Brain microvascular endothelial cell (primary cell): ENCODE results near the gene PPM1E.

Source experiments
- DNase-seq: peaks from one replicate; pipeline ENCODE4 v3.0.0-alpha.2; 2020
- H3K27ac ChIP-seq: fragments of 250-450 bp; sonication (Bioruptor Pico); 2 replicates; pipeline ENCODE4 v1.5.1; 2020; ENCODE audit warnings: mild to moderate bottlenecking, moderate library complexity
- H3K27me3 ChIP-seq: fragments of 250-450 bp; sonication (Bioruptor Pico); replicated peaks from 2 replicates; pipeline ENCODE4 v1.5.1; 2020; ENCODE audit warnings: mild to moderate bottlenecking
- H3K36me3 ChIP-seq: fragments of 250-450 bp; sonication (Bioruptor Pico); replicated peaks from 2 replicates; pipeline ENCODE4 v1.5.1; 2020; ENCODE audit warnings: mild to moderate bottlenecking
- H3K4me3 ChIP-seq: 2 replicates; pipeline ENCODE4 v1.5.1; 2011; ENCODE audit warnings: low read depth, mild to moderate bottlenecking, control low read depth, low read length, moderate library complexity
- in situ Hi-C: cut with HindIII; loops from 2 replicates; pipeline ENCODE4 v1.10.0; 2017; ENCODE audit warnings: low sequenced_read_pairs, low pct_ligation_motif_present
- TF ChIP-seq, protein P1 (sequence below): IDR thresholded peaks from 2 replicates; pipeline ENCODE4 v1.5.1; 2011; ENCODE audit warnings: low read depth, mild to moderate bottlenecking, moderate library complexity, low read length, control low read depth, inconsistent platforms; ENCODE audit errors: missing control alignments

The PPM1E gene

DNA sequence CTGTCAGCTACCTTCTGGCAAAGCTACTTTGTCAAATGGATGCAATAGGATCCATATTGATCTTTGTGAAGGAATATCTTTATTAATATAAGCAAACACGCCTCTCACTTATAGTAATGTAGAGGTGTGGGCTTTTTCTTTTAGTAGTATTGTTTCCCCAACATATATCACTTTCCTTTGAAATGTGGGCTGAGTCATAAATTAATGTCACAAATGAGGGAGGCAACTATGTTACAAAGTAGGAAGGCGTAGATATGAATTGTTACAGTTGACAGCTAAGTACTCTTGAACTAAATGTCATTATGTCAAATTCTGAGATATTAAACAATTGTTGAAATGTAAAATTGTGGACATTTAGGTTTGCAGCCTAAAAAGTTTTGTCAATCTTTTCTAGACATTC is 2.6 kb upstream of the PPM1E start:
- in situ Hi-C loops, result no loop called here

DNA sequence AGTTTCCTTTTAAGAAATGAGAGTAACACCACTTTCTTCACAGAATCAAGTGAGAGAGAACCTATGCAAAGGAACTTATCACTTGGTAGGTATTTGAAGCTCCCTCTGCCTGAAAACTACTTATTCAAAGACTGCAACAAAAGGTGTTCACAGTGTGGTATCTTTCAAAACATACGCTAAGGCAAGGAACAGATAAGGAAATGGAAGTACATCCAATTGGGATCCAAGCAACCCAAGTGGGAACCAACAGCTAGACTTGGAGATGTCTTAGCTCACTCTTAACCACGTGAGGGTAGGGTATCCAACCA is 431 bp upstream of the PPM1E start:
- peak overlapping the region; percentile 71 for H3K4me3 ChIP-seq
- no peaks in the 10 kb centered on the region for H3K27me3 ChIP-seq
- no peaks in the 10 kb centered on the region for H3K36me3 ChIP-seq
- in situ Hi-C loops, result no loop called here
- no peak for DNase-seq
- TF ChIP-seq, protein P1, sequence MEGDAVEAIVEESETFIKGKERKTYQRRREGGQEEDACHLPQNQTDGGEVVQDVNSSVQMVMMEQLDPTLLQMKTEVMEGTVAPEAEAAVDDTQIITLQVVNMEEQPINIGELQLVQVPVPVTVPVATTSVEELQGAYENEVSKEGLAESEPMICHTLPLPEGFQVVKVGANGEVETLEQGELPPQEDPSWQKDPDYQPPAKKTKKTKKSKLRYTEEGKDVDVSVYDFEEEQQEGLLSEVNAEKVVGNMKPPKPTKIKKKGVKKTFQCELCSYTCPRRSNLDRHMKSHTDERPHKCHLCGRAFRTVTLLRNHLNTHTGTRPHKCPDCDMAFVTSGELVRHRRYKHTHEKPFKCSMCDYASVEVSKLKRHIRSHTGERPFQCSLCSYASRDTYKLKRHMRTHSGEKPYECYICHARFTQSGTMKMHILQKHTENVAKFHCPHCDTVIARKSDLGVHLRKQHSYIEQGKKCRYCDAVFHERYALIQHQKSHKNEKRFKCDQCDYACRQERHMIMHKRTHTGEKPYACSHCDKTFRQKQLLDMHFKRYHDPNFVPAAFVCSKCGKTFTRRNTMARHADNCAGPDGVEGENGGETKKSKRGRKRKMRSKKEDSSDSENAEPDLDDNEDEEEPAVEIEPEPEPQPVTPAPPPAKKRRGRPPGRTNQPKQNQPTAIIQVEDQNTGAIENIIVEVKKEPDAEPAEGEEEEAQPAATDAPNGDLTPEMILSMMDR, result no peak
- no peak overlapping the region for H3K27ac ChIP-seq

More for the DNA sequence above, 2.6 kb upstream of the PPM1E start:
- DNase-seq, result no peak
- H3K27ac ChIP-seq, result no peak overlapping the region
- H3K36me3 ChIP-seq, result no peaks in the 10 kb centered on the region
- H3K27me3 ChIP-seq, result no peaks in the 10 kb centered on the region
- TF ChIP-seq, protein P1, result no peak
- H3K4me3 ChIP-seq, result no peak overlapping the region

DNA sequence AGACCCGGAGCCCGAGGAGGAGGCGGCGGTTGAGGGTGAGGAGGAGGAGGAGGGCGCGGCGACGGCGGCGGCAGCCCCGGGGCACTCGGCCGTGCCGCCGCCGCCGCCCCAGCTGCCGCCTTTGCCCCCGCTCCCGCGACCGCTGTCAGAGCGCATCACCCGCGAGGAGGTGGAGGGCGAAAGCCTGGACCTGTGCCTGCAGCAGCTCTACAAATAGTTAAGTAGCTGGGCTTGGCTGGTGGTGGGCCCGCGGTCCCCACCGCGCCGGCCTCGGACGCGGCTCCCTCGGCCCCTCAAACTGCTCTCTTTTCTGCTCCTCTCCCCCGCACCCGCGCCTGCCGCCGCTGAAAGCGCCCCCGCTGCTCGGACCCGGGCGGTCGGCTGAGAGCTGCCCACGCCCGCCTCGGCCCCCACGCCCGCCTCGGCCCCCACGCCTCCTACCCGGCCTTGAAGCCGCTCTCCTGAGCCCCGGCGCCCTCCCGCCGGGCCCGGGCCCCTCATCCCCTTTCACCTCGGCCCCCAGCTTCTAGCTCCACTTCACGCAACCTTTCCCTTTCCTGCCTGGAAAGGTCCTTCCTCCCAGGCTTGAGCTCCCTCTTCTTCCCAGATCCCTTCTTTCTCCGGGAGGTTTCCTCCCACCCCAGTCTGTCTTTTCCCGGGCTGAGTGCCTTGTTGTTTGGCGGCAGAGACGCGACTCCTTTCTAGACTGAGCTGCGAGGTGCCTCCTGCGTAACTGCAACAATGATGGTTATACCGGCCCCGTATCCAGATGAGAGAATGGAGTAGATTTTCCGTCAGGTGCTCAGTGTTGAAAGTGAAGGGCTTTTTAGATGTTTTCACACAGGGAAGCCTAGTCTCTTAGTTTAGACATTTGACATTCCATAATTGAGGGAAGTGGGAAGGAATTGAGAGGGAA is 850 bp downstream of the PPM1E start:
- no peak for DNase-seq
- in situ Hi-C loops, result no loop called here
- peak overlapping the region; percentile 71 for H3K4me3 ChIP-seq
- no peak overlapping the region for H3K27ac ChIP-seq
- no peaks in the 10 kb centered on the region for H3K27me3 ChIP-seq
- TF ChIP-seq, protein P1, result no peak
- H3K36me3 ChIP-seq, result no peaks in the 10 kb centered on the region

DNA sequence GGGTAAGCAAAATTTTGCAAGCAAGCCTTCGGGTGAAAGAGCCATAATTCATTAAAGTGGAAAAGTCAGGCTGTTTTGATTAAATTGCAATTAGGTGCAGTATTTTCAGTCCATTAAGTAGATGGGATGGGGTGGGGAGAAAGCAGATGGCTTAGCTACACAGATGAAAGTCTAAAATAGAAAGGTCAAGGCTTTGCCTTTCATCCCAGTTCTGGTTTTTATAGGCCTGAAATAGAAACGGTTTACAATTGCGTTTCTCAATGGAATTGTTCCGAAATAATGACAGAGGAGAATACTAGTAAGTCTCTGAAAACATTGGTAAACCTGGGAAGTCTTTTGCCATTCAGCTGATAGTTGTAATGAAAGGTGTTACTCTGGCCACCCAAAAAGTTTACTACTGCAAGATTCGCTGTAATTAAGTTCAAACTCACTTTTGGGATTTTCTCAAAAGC is 1.5 kb downstream of the PPM1E start:
- no peak overlapping the region for H3K27ac ChIP-seq
- no peak for DNase-seq
- no peaks in the 10 kb centered on the region for H3K36me3 ChIP-seq
- H3K27me3 ChIP-seq, result no peaks in the 10 kb centered on the region
- TF ChIP-seq, protein P1, result no peak
- peak overlapping the region; percentile 71 for H3K4me3 ChIP-seq
- in situ Hi-C loops, result no loop called here

DNA sequence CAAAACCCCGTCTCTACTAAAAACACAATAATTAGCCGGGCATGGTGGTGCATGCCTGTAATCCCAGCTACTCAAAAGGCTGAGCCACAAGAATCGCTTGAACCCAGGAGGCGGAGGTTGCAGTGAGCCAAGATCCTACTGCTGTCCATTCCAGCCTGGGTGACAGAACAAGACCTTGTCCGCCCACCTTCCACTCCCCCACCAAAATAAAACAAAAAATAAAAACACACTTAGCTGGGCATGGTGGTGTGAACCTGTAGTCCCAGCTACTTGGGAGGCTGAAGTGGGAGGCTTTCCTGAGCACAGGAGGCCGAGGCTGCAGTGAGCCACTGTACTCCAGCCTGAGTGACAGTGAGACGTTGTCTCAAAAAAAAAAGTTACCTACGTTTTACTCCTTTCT is 3.2 kb downstream of the PPM1E start:
- in situ Hi-C loops, result no loop called here
- Histone ChIP-seq H3K4me3 (no peak overlapping the region), H3K27ac (no peak overlapping the region), H3K27me3 (no peaks in the 10 kb centered on the region), H3K36me3 (no peaks in the 10 kb centered on the region)
- no peak for DNase-seq
- TF ChIP-seq, protein P1, result no peak
